ENCODE data around the gene ANKRD6.
A peak's percentile ranks its signal among the peaks of the same experiment; 100 is the strongest.

The ANKRD6 gene

DNA sequence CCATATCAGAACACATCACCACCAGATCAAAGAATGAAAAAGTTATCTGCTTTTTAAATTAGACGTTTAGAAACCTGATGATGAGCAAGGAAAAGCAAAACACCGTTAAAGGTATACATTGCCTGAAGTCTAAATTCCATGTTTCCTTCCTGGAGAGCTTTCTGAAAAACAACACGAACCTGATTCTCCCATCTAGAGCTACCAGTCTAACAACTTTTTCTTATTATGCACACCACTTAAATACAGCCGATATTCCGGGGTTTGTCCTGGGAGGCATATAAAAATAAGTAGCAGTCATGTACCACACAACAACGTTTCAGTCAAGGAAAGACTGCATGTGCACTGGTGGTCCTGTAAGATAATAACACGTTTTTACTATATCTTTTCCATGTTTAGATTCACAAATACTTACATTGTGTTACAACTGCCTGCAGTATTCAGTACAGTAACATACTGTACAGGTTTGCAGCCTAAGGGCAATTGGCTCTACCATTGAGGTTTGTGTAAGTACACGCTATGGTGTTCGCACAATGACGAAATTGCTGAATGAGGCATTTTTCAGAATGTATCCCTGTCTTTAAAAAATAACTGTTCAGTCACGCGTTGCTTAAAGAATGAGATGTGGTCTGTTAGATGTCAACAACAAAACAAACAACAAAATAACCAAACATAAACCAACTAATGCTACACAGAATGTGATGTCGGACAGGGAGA lies 224.7 kb downstream of the ANKRD6 start:
- DNase-seq (ENCODE audit: low read depth): no peak

DNA sequence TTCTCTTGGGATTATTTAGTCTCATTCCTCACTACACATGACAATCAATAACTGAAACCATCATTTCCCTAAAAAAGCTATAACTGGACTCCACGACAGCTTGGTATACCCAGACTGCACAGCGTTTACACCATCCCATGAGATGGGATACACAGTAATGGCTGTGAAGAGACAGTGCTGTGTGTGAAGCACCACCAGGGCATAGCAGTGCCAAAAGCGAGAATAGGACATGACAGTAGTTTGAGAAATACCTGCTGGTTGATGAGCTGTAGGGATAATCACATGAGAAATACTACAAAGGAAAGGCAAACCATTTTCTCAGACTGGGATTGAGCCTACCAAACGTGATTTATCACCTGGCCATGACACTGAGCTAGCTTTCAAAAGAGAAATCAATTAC lies 228.0 kb downstream of the ANKRD6 start:
- DNase-seq (ENCODE audit: low read depth): no peak

DNA sequence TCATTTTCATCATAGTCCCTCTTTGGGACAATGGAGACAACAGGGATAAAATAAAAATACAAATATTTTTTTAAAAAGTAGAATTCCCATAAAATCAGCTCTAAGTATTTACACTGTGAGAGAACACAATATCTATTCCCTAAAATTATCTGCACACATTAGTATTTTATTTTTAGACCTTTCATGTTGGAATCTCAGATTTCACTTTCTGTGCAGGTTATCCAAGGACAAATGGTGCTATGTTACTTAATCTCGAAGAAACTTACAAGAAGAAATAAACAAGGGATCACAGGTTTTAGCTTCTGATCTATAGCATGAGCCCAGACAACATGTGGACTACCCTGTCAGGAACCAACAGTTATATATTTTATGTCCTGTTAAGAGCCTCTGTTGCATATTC lies 228.6 kb downstream of the ANKRD6 start:
- no peak for DNase-seq (ENCODE audit: low read depth)

GRCh38 chr6:89662659-89663223 lies 229.8 kb downstream of the ANKRD6 start:
- DNase-seq (ENCODE audit: low read depth): no peak

- no peak for DNase-seq (ENCODE audit: low read depth)
Measured at GRCh38 chr6:89667872-89668556, 235.1 kb downstream of the ANKRD6 start.

GRCh38 chr6:89669002-89669401 lies 236.1 kb downstream of the ANKRD6 start:
- peak; percentile 9 for DNase-seq (ENCODE audit: low read depth)

DNA sequence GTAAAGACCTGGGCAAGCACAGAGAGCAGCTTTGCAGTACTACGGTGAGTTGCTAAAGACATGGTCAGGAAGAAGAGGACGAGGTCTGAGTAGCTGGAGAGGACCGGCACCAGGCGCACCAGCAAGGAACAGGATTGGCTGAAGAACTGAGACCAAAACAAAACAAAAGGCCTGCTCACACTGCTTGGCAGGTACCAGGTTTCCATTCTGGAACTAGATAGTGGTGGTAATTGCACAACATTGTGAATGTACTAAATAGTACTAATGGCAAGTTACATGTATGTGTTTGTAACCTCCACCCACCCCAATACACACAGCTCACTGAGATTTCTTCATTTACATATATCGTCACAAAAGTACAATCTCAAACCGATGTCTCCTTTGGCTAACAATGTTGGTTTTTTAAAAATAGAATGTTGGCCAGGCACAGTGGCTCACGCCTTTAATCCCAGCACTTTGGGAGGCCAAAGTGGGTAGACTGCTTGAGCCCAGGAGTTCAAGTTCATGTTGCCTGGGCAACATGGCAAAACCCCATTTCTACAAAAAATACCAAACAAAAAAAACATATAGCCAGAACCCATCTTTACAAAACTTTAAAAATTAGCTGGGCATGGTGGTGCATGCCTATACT lies 238.1 kb downstream of the ANKRD6 start:
- DNase-seq (ENCODE audit: low read depth): no peak

DNA sequence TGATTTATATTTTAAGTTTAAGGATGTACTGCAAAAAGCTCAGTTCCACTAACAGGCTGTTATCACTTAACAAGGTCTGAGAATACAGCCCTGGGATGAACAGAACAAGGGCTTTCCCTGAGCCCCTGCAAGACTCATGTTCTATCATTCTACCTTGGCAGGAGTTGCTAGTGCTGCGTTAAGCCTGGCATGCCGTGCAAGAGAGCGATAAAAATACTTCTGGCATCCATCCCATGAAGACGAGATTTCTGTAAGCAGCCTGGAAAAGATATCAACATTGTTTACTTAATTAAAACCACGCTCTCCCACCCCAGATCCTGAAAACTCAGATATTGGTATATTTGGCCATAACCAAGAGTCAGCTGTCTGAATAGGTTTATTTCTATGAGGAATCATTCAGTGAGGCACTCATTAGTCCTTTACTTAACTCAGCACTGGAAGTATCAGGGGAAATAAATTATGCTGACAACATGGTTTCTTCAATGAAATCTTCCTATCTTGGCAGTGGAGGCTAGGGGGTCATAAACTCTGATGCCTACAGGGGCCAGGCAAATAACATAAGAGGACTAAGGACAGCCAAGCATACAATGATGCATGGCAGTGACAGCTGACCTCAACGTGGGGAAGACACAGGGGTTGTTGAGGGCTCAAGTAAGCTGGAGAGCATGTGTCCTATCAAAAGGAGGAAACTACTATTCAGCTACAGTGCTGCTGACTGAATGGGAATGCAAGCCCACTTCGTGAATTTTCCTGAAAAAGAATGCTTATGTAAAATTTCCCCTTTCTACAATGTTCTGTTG lies 243.2 kb downstream of the ANKRD6 start:
- peak; percentile 83 for DNase-seq (ENCODE audit: low read depth)

DNA sequence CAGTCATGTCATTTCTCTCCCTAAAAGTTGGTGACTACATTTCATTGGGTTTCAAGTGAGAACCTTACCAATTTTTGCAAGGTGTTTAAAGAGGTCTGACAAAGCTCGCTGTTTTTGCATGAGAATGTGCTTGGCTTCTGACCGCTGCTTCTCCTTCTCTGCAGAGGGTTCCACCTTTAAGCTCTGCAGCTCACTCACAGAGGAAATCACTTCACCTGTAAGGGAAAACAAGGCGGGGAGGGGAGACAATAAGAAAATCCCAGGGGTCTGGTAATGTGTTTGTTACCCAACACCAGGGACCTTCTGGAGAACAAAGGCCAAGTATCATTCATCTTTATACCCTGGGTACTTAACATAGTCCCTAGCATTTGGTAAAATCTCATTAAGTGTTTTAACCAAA lies 245.6 kb downstream of the ANKRD6 start:
- DNase-seq (ENCODE audit: low read depth): no peak

- no peak for DNase-seq (ENCODE audit: low read depth)
Measured at GRCh38 chr6:89679215-89680120, 246.5 kb downstream of the ANKRD6 start.

DNA sequence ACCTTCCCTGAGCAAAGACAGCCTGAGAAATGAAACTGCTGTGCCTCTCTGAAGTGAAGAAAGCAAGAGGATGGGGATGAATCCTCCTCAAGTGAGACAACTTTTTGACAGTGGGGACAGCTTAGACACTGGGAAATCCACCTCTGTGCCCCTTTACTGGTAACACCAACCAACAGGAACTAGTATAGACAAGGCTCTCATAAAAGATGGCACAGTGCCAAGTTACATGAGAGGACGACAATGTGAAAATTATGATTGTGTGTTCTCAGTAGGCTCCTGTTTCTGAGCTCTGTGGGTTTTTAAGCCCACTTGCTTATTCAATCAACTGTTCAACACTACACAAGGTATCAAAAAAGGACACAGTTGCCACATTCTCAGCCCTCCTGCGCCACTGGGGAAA lies 247.2 kb downstream of the ANKRD6 start:
- DNase-seq (ENCODE audit: low read depth): no peak

GRCh38 chr6:89680551-89680950 lies 247.6 kb downstream of the ANKRD6 start:
- no peak for DNase-seq (ENCODE audit: low read depth)

DNA sequence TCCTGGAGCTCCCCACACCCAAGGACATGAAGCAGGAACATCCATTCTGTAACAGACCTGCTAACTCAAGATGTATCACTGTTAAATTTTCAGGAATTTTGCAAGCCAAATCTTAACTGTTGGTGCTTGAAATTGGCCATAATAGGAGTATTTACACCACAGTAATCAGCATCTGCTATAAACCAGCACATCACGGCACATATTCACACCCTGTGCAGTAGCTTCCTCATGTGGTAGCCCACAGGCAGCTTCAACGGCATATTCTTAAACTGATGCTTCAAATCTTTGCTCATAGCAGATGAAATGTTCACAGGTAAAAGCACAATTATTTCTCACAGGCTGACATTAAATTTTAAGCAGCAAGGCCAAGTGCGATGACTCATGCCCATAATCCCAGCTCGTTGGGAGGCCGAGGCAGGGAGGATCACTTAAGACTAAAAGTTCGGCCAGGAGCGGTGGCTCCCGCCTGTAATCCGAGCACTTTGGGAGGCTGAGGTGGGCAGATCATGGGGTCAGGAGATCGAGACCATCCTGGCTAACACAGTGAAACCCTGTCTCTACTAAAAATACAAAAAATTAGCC lies 249.1 kb downstream of the ANKRD6 start:
- DNase-seq (ENCODE audit: low read depth): no peak

- no peak for DNase-seq (ENCODE audit: low read depth)
Measured at GRCh38 chr6:89682991-89683390, 250.0 kb downstream of the ANKRD6 start.

Measured in amniotic epithelial cell (primary cell).